NCI-H345 treated with DMSO at 0.1 percent for 48 hours (cell line): ENCODE results near the gene ETFDH.
"Not testable (repeated sequence)": the region's sequence is repeated elsewhere in the genome, so short reads cannot be mapped to it uniquely, and the experiment has no call there.

Experiments used
- DNase-seq: peaks from one replicate; lab custom pipeline; 2025; ENCODE audit not compliant: unreplicated experiment; lab: John Stamatoyannopoulos, UW

The ETFDH gene

GRCh38 chr4:158750379-158750778 is 78.3 kb downstream of the ETFDH start:
- no peak for DNase-seq

- DNase-seq = no peak
These were observed 82.5 kb downstream of the ETFDH start for GRCh38 chr4:158754385-158755180.

GRCh38 chr4:158755819-158756218 is 83.7 kb downstream of the ETFDH start:
- not testable (repeated sequence) for DNase-seq

DNA sequence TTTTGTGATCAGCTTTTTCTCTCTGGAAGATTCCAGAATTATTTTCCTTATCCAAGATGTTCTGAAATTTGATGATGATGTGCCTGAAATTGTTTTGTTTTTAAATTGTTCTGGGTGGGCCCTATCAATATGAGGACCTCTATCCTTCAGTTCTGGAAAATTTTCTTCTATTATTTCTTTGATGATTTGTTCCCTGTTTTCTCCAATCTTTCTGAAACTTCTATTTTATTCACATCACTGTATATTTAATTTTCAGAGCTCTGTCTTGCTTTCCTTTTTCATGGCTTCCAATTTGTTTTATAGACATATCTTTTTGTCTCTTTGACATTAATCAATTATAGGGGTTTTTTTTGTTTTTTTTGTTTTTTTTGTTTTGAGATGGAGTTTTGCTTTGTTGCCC is 84.5 kb downstream of the ETFDH start:
- no peak for DNase-seq

- no peak for DNase-seq
These were observed 86.0 kb downstream of the ETFDH start for GRCh38 chr4:158758142-158758541.

DNA sequence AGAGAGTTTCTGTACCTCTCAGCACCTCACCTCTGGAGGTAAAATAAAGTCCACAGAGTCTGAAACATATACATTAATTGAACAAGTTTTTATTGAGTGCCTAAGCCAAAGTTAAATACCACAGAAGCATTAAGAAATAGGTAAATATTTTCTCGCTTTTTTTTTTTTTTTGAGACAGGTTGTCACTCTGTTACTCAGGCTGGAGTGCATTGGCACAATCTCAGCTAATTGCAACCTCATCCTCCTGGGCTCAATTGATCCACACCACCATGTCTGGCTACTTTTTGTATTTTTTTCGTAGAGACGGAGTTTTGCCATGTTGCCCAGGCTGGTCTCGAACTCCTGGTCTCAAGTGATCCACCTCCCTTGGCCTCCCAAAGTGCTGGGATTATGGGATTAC is 86.6 kb downstream of the ETFDH start:
- no peak for DNase-seq
